Stimulated activated CD8-positive, alpha-beta memory T cell treated with anti-CD3 and anti-CD28 coated beads, Interleukin-15, amount 100 ng/mL, for 24 hours (primary cell): ENCODE results near the gene MRPL24.

Source experiments
- DNase-seq: peaks from one replicate; pipeline ENCODE4 v3.0.0-alpha.2; 2020; ENCODE audit warnings: low read depth

MRPL24 gene

GRCh38 chr1:156743367-156744302 lies 2.7 kb upstream of the MRPL24 start:
- DNase-seq = no peak

- no peak for DNase-seq
These were observed 1.9 kb upstream of the MRPL24 start for GRCh38 chr1:156742801-156743200.

- no peak for DNase-seq
These were observed 1.1 kb upstream of the MRPL24 start for GRCh38 chr1:156742017-156742416.

GRCh38 chr1:156741481-156741983 lies 644 bp upstream of the MRPL24 start:
- DNase-seq = no peak

- no peak for DNase-seq
These were observed 599 bp downstream of the MRPL24 start for GRCh38 chr1:156740237-156740740.

- no peak for DNase-seq
These were observed 2.0 kb downstream of the MRPL24 start for GRCh38 chr1:156738916-156739315.

- no peak for DNase-seq
These were observed 2.5 kb downstream of the MRPL24 start for GRCh38 chr1:156738407-156738806.

- no peak for DNase-seq
These were observed 6.8 kb downstream of the MRPL24 start for GRCh38 chr1:156733989-156734584.

GRCh38 chr1:156728599-156729462 lies 12.1 kb downstream of the MRPL24 start, which contains the start of gene ISG20L2:
ISG20L2 (minus strand) TSS chr1:156728766; CDS start chr1:156727652, 1,114 bp downstream.
- peak; percentile 79 for DNase-seq

GRCh38 chr1:156727926-156728598 lies 12.8 kb downstream of the MRPL24 start, which contains the start of gene METTL25B:
METTL25B (plus strand) TSS chr1:156728469; CDS start chr1:156729105, 636 bp downstream.
- no peak for DNase-seq

GRCh38 chr1:156727492-156727891 lies 13.4 kb downstream of the MRPL24 start:
- no peak for DNase-seq

- no peak for DNase-seq
These were observed 14.2 kb downstream of the MRPL24 start for GRCh38 chr1:156726549-156727226.

- peak; percentile 62 for DNase-seq
These were observed 15.1 kb downstream of the MRPL24 start for GRCh38 chr1:156725683-156726280.

- no peak for DNase-seq
These were observed 19.4 kb downstream of the MRPL24 start for GRCh38 chr1:156721535-156721934.

- no peak for DNase-seq
These were observed 19.8 kb downstream of the MRPL24 start for GRCh38 chr1:156721131-156721530.

GRCh38 chr1:156717351-156717750 lies 23.5 kb downstream of the MRPL24 start:
- no peak for DNase-seq

GRCh38 chr1:156714830-156715229 lies 26.1 kb downstream of the MRPL24 start:
- no peak for DNase-seq

GRCh38 chr1:156712626-156713025 lies 28.3 kb downstream of the MRPL24 start:
- no peak for DNase-seq

GRCh38 chr1:156711011-156711817 lies 29.7 kb downstream of the MRPL24 start:
- no peak for DNase-seq
